Stimulated activated naive CD8-positive, alpha-beta T cell treated with anti-CD3 and anti-CD28 coated beads, Interleukin-15, Interleukin-2, amounts not matched to agents 100 U/mL and 50 U/mL, for 24 hours (primary cell): ENCODE measurements around the gene ARSD.
"Not testable (repeated sequence)": the region's sequence is repeated elsewhere in the genome, so short reads cannot be mapped to it uniquely, and the experiment has no call there.

ENCODE experiments used
- ATAC-seq: fragments of 150-1000 bp; cut with Tn5 transposase; one replicate; pipeline ENCODE4 v1.10.0; 2021
- DNase-seq: peaks from one replicate; pipeline ENCODE4 v3.0.0; 2021

The ARSD gene

GRCh38 chrX:2933125-2933900, 4.2 kb upstream of the ARSD start:
- ATAC-seq: no peak
- no peak for DNase-seq

DNA sequence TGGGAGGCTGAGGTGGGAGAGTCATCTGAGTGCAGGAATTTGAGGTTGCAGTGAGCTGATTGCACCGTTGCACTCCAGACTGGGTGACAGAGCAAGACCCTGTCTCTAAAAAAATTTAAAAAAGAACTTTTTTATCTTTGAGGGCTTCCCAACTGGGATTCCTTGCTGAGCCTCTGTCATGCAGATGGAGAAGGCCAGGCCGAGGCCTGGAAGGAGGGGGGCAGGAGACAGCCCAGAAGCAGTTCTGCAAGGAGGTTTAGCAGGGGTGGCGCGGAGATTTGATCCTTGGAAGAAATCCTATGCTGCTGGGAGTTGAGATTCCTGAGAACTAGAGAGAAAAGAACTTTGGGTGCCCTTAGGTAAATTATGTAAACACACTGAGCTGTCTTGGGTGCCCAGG, 2.5 kb upstream of the ARSD start:
- ATAC-seq: no peak
- no peak for DNase-seq

DNA sequence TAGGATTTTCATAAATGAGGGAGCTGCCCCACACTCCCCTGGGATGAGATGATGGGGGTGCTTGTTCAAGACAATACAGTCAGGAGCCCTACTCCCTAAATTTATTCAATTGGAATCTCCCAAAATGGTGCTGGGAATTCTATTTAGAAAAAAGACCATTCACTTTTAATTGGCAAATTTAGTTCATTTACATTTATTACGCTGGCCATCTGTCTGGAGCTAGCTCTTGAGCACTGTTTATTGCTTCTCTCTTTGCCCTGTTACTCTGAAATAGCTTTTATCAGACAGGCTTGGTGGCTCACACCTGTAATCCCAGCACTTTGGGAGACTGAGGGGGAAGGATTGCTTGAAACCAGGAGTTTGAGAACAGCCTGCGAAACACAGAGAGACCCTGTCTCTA, 2.0 kb upstream of the ARSD start:
- DNase-seq: no peak
- no peak for ATAC-seq

- ATAC-seq: no peak
Measured at GRCh38 chrX:2928191-2928582, 952 bp downstream of the ARSD start.

GRCh38 chrX:2926664-2927275, 2.4 kb downstream of the ARSD start:
- no peak for DNase-seq
- ATAC-seq: no peak

More at GRCh38 chrX:2928191-2928582, 952 bp downstream of the ARSD start:
- peak; percentile 3 for DNase-seq

- ATAC-seq, DNase-seq: not testable (repeated sequence)
Measured at GRCh38 chrX:2926255-2926654, 2.9 kb downstream of the ARSD start.

DNA sequence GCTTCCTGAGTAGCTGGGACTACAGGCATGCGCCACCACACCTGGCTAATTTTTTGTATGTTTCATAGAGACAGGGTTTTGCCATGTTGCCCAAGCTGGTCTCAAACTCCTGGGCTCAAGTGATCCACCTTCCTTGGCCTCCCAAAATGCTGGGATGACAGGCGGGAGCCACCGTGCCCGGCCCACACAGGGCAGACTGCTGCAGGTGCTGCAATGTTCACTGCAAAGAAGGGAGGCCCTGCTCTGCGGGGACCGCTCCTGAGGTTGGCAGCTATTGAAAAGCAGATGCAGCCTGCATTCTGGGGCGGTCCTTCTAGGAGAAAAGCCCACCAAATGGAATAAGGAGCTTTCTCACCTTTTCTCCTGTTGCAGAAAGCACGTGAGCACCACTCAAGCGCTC, 5.0 kb downstream of the ARSD start:
- ATAC-seq (no peak), DNase-seq (no peak)

DNA sequence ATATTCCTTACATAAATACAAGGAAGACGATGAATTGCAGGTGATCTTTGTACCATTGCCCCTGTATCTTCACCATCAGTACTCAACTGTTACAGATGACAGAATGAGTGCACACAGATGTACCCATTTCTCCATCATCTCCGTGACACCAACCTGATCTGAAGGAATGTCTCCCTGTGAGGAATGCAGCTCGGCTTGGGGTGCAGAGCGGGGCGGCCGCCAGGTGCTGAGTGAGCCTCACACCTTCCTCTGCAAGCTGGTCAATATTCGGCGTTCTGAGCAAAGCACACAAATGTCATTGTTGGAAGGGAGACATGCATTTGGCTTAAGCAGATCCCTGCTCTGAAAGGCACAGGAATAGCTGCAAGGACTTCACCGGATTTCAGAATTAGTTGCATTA, 7.4 kb downstream of the ARSD start:
- DNase-seq (no peak), ATAC-seq (no peak)

GRCh38 chrX:2921193-2921592, 7.9 kb downstream of the ARSD start:
- ATAC-seq (no peak), DNase-seq (no peak)

DNA sequence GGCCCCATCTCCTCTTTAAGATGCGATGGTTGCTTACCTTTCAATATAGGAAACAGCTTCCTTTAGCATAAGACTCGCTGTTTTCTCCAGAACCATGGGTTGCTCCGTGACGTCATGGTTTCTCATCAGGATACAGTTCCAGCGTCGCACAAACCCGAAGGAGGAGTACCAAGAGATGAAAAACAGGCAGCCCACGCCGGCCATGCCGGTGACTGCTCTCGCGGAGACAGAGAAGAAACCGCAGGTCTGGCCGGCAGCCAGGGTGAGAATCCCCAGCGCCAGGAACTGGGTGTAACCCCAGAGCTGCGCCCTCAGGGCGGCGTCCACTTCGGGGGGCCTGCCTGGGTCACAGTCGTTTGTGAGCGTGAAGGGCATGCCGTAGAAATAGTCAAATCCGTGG, 11.4 kb downstream of the ARSD start:
- DNase-seq (no peak), ATAC-seq (no peak)

- no peak for ATAC-seq
- no peak for DNase-seq
Measured at GRCh38 chrX:2913118-2913517, 16.0 kb downstream of the ARSD start.

- ATAC-seq: no peak
Measured at GRCh38 chrX:2910109-2910508, 19.0 kb downstream of the ARSD start.

GRCh38 chrX:2908125-2908685, 20.9 kb downstream of the ARSD start:
- DNase-seq: no peak

More at GRCh38 chrX:2910109-2910508, 19.0 kb downstream of the ARSD start:
- DNase-seq: no peak

GRCh38 chrX:2907295-2907694, 21.8 kb downstream of the ARSD start:
- no peak for DNase-seq
- ATAC-seq: no peak

More at GRCh38 chrX:2908125-2908685, 20.9 kb downstream of the ARSD start:
- no peak for ATAC-seq

DNA sequence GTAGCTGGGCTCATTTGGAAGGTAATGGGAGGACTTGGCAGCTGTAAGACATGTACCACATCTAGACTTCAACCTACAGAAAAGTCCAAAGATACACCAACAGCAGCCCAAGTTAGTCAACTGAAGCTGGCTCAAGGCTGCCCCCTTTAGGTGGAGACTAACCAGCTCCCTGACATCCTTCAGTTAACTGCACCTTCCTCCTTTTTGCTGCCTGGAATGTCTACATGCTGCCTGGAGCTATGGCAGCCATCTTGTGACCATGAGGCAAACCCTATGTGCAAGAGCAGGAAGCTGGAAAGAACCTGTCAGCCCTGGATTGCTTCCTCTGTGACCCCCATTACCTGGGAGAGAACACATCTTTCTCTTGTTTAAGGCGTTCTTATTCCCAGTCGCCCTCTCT, 25.8 kb downstream of the ARSD start:
- ATAC-seq (no peak), DNase-seq (no peak)

DNA sequence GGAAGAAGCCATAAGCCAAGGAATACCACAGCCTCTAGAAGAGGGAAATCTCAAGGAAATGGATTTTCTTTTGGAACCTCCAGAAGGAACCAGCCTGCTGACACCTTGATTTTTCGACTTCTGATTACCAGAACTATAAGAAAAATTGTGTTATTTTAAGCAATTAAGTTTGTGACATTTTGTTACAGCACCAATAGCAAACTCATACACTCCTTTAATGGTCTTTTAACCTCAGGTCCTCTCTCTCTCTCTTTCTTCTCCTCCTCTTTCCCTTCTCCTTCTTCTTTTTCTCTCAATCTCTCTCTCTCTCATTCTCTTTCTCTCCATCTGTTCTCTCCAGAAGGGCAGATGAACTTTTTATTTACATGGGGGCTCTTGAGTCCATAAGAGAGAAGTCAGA, 26.3 kb downstream of the ARSD start:
- ATAC-seq (no peak), DNase-seq (no peak)

DNA sequence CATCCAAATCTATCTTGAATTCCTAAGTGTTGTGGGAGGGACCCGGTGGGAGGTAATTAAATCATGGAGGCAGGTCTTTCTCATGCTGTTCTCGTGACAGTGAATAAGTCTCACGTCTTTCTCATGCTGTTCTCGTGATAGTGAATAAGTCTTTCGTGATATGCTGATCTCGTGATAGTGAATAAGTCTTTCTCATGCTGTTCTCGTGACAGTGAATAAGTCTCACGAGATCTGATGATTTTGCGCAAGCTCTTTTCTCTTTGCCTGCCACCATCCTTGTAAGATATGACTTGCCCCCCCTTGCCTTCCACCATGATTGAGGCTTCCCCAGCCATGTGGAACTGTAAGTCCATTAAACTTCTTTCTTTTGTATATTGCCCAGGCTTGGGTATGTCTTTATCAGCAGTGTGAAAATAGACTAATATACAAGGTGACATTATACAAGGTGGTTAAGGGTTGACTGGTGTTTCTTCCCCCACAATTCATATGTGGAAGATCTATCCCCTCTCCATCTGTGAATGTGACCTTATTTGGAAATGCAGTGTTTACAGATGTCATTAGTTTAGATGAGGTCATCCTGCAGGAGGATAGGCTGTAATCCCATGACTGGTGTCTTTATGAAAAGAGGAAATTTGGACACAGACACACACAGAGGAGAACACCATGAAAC, 27.6 kb downstream of the ARSD start:
- DNase-seq (no peak), ATAC-seq (no peak)

- no peak for ATAC-seq
Measured at GRCh38 chrX:2898846-2899512, 30.2 kb downstream of the ARSD start.

GRCh38 chrX:2897690-2898623, 31.2 kb downstream of the ARSD start:
- ATAC-seq: peak; percentile 28

More at GRCh38 chrX:2898846-2899512, 30.2 kb downstream of the ARSD start:
- DNase-seq: no peak

DNA sequence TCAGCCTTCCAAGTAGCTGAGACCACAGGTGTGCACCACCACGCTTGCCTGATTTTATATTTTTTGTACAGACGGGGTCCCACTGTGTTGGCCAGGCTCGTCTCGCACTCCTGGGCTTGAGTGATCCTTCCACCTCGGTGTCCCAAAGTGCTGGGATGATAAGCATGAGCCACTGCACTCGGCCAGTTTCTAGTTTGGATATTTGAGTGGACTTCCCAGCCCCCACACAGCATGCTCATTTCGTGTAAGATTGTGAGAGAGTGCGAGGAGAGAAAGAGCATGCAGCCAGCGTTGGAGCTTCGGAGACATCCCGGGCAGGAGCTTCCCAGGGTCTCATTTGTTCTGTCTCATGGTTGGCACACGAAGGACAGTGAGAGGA, 31.8 kb downstream of the ARSD start:
- ATAC-seq (no peak), DNase-seq (no peak)

More at GRCh38 chrX:2897690-2898623, 31.2 kb downstream of the ARSD start:
- DNase-seq: peak; percentile 7

- ATAC-seq (no peak), DNase-seq (no peak)
Measured at GRCh38 chrX:2894885-2895292, 34.2 kb downstream of the ARSD start.
